SK-N-MC (cell line): ENCODE data around the gene CTNNA2.

Source experiments
- EZH2 ChIP-seq: fragments of 200-600 bp; sonication (generic); IDR thresholded peaks from one replicate; pipeline ENCODE4 v1.6.1; 2017; ENCODE audit warnings: antibody characterized with exemption
- FOXP2 ChIP-seq: optimal IDR thresholded peaks from 2 replicates; pipeline ENCODE3; 2011; ENCODE audit warnings: mild to moderate bottlenecking, moderate library complexity; ENCODE audit not compliant: insufficient read depth; ENCODE audit errors: extremely low read length, control extremely low read depth

GRCh38 chr2:80459028-80459427 lies 946.2 kb downstream of the CTNNA2 start:
- TF ChIP-seq FOXP2: no peak
- no peak for TF ChIP-seq EZH2
